Measurements from ENCODE around the gene AP4M1.
"Not testable (repeated sequence)": the region's sequence is repeated elsewhere in the genome, so short reads cannot be mapped to it uniquely, and the experiment has no call there.

Gene AP4M1

DNA sequence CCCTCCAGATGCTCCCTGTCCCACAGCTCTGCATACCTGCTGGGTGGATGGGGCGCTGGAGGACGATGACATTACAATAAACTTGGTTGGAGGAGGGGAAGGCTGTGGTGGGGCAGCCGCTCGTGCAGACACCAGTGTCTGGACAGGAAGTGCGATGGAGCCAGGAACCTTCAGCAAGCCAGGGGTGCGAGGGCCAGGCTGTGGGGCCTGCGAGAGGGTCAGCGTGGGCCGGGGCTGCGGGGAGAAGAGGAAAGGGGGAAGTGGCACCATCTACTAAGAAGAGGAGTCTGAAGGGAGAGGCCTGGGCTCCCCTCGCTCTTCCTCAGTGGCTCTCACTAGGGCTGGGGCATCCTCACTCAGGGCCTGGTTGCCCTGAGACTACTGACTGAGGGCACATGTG, 6.4 kb downstream of the AP4M1 start:
- no peak for DNase-seq (ENCODE audit: low read depth in 2 of 2)

DNA sequence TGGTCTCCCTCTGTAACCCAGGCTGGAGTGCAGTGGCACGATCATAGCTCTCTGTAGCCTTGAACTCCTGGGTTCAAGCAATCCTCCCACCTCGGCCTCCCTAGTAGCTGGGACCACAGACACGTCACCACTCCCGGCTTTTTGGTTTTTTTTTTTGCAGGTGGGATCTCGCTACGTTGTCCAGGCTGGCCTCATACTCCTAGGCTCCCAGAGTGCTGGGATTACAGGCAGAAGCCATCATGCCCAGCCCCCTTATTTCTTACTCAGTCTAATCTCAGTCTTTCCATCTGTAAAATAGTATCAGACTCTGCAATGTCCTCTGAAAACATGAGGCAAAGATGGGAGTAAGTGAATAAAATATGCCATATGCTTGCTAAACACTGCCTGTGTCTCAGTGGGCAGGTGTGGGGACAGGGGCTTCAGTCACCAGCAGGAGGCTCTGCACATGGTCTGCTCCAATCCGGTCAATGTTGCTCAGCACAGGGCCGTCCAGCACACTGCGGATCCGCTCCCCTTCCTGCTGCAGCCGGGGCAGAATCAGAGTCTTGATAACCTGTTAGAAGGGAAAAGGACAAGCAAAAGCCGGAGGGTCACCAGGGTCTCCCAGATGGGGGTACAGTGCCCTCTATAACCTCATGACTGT, 8.2 kb downstream of the AP4M1 start:
- DNase-seq (ENCODE audit: low read depth in 2 of 2), result no peak

DNA sequence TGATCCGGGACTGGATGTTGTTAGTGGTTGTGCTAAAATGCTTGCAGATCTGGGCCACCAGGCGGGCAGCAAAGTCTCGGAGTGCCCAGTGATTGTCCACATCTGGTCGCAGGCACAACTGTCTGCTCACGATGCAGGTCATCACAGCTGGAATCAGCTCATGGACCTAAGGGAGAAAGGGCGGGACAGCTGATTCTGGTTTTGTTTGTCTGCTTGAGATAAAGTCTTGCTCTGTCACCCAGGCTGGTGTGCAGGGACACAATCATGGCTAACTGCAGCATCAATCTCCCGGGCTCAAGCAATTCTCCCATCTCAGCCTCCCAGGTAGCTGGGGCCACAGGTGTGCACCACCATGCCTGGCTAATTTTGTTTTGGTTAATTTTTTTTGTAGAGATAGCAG, 9.7 kb downstream of the AP4M1 start:
- DNase-seq (ENCODE audit: low read depth in 2 of 2), result no peak

DNA sequence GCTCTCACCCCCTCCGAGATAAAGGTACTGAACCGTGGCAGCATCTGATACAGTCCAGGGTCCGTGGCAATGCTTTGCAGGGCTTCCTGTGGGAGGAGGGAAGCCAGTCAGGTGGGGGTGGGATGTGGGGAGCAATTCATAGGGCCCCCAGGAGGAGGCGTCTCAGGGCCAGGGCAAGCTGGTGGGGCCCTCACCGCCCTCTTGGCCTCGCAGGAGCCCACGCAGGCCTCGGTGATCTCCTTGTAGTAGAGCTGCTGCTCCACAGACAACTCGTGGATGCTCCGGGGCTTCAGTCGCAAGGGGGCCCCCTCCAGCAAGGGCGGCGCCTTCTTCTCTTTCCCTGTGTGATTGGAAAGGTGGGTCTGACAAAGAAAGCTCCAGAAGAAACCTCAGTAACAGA, 10.5 kb downstream of the AP4M1 start:
- no peak for DNase-seq (ENCODE audit: low read depth in 2 of 2)

DNA sequence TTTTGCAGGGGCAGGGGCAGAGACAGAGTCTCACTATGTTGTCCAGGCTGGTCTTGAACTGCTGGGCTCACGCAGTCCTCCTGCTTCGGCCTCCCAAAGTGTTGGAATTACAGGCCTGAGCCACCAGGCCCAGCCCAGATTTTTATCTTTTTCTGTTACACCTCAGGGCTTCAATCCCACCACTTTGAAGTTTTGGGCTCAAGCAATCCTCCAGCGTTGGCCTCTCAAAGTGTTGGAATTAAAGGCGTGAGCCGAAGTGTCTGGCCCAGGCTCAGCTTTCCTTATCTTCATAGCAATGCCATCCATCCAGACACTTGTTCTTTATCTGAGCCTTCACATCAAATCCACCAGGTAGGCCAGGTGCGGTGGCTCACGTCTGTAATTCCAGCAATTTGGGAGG, 13.6 kb downstream of the AP4M1 start:
- no peak for DNase-seq (ENCODE audit: low read depth in 2 of 2)

DNA sequence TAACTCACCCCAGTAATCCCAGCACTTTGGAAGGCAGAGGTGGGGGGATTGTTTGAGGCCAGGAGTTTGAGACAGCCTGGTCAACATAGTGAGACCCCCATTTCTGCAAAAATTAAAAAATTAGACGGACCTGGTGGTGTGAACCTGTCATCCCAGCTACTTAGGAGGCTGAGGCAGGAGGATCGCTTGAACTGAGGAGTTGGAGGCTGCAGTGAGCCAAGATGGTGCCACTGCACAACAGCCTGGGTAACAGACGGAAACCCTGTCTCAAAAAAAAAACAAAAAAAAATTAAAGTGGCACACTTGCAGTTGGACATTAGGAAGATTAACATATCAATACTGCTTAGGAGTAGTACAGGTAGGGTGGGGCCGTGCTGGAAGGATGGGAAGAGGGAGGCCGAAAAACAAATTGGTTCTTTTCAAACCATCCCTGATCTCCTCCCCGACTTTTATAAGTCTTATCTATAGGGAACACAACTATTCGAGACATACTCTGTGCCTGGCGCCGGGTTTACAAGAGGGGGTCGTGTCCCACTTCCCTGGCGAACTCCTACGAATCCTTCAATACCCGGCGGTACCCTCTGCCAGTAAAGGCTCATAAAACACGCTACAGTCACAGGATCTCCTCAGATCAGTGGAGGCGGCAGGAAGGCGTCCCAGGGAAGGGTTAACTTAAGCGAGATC, 17.1 kb downstream of the AP4M1 start:
- DNase-seq (ENCODE audit: low read depth in 2 of 2), result no peak

DNA sequence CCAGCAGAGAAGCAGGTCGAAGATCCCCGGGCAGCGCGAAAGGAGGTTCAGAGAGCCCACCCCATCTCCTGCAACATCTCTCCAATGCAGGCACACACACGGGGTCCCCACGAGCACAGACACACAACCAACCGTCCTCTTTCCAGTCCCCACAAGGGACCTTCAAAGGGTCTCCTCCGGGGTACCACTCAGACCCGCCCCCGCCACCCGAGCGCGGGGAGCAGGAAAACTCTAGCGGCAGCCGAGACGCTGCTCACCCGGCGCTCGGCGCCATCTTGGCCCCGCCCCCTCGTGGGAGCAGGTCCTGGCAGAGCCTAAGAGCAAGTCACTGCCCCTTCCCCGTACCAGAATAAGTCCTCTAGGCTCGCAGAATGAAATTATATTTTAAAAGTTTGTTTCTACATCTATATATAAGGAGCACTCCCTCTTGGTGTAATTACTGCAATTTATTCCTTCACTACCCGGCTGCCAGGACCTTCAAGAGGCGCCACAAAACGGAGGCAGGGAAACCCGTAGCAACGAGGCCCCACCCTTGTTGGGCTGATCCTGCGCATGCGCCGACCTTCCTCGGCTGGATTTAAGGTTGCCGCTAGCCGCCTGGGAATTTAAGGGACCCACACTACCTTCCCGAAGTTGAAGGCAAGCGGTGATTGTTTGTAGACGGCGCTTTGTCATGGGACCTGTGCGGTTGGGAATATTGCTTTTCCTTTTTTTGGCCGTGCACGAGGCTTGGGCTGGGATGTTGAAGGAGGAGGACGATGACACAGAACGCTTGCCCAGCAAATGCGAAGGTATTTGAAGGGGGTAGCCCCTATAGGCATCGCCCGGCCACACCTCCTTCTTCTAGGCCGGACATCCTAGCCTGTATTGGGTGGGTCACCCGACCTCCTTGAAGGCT, 17.9 kb downstream of the AP4M1 start, which contains the start of the genes CNPY4 and TAF6:
CNPY4 (plus strand) TSS at position 563 of the 898 bp plus-strand sequence; CDS start at position 674, 111 bp downstream.
TAF6 (minus strand) TSS at position 287 of the 898 bp plus-strand sequence. CDS start 5,149 bp downstream, outside the sequence.
- DNase-seq (ENCODE audit: low read depth in 2 of 2), result peak; percentile 87 to 88

DNA sequence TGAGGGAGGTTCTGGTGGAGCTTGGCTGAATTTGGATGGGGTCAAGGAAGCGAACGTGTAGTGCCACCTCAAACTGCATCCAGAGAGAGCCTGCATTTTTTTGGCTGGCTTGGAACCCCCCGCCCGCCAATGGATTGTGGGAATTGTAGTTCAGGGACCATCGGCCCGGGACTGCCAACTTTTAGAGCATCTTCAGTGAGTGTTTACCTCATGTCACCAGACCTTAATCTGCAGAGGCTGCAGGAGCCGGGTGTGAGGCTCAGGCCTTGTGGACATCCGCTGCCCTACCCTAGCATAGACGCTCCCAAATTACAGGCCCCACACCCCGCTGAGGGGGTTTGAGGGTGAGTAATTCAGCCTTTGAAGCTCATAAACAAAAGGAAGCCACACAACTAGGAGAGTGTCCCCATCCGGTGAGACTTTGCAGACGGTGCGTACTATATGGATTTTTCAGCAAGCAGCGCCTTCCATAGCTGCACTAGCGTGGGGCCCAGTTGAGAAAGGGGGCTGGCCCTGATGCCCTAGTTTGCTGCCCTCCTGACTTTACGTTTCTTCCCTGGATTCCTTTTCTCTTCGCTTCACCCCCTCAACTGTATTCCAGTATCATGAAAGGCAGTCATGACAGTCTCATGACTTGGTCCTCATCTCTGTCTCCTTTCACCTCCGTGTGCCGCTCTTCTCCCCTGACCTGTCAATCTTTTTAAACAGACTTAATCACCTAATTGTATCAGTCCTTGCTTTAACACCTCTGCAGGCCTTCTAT, 18.7 kb downstream of the AP4M1 start:
- DNase-seq (ENCODE audit: low read depth in 2 of 2), result peak; percentile 35 to 45

DNA sequence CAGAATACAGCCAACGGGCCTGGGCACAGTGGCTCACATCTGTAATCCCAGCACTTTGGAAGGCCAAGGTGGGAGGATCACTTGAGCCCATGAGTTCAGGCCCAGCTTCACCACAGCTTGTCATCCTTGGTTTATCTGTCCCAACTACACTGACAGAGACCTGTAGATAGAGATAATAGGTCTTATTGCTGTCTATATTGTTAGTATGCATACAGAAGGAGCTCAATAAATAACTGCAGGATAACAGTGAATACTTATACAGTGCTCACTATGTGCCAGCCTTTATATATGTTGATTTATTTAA, 19.2 kb downstream of the AP4M1 start:
- no peak for DNase-seq (ENCODE audit: low read depth in 2 of 2)

DNA sequence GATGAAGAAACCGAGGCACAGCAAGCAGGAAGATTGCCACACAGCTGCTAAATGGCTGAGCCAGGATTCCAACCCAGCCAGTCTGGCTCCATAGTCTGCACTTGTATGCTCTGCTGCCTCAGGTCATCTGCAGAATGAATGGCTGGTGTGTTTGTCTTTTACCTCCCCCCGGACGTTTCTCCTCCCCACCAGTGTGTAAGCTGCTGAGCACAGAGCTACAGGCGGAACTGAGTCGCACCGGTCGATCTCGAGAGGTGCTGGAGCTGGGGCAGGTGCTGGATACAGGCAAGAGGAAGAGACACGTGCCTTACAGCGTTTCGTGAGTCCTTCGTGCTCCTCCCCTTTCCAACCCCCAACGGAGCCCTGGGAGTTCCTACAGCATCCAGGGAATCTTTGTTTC, 20.6 kb downstream of the AP4M1 start:
- DNase-seq (ENCODE audit: low read depth in 2 of 2), result no peak

DNA sequence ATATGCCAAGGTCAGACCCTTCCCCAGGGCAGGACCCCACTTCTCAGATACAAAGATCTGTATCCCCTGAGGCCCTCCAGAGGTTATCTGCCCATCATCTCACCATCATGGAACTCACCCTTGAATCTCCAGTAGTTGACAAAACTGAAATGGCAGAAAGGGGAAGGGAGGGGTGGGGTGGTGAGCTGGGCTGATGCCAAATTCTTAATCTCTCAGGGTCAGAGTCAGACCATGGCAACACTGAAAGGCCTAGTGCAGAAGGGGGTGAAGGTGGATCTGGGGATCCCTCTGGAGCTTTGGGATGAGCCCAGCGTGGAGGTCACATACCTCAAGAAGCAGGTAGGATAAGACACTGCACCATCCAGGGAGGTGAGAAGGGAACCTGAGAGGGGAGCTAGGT, 21.1 kb downstream of the AP4M1 start:
- no peak for DNase-seq (ENCODE audit: low read depth in 2 of 2)

DNA sequence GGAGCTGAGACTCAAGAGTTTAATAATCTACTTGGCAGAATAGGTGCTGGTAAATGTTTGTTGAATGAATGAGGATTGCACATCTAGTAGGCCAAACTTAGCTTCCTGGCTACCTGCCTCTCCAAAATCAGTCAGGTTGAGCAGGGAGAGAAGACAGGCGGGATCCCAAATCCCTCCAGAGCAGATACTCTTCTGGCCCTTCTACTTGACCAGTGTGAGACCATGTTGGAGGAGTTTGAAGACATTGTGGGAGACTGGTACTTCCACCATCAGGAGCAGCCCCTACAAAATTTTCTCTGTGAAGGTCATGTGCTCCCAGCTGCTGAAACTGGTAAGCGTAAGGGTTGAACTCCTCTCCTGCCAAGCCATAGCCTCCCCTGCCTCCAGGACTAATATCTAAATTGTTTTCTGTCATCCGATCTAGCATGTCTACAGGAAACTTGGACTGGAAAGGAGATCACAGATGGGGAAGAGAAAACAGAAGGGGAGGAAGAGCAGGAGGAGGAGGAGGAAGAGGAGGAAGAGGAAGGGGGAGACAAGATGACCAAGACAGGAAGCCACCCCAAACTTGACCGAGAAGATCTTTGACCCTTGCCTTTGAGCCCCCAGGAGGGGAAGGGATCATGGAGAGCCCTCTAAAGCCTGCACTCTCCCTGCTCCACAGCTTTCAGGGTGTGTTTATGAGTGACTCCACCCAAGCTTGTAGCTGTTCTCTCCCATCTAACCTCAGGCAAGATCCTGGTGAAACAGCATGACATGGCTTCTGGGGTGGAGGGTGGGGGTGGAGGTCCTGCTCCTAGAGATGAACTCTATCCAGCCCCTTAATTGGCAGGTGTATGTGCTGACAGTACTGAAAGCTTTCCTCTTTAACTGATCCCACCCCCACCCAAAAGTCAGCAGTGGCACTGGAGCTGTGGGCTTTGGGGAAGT, 23.1 kb downstream of the AP4M1 start:
- no peak for DNase-seq (ENCODE audit: low read depth in 2 of 2)

DNA sequence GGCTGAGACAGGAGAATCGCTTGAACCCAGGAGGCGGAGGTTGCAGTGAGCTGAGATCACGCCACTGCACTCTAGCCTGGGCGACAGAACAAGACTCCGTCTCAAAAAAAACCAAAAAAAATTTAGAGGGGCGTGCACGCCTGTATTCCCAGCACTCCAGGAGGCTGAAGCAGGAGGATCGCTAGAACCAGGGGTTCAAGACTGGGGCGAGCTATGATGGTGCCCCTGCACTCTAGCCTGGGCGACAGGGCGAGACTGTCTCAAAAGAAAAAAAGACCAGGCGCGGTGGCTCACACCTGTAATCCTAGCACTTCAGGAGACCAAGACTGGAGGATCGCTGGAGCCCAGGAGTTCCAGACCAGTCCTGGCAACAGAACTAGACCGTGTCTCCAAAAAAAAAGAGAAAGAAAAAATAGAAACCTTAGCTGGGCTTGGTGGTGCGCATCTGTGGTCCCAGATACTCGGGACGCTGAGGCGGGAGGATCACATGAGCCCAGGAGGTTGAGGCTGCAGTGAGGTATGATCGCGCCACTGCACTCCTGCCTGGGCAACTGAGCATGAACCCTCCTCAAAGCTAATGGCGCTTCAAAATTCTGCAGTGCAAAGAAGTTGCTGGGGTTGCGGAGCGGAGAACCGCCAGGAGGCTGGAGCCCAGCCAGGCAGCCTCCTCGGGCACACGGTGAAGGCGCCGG, 24.9 kb downstream of the AP4M1 start:
- no peak for DNase-seq (ENCODE audit: low read depth in 2 of 2)

DNA sequence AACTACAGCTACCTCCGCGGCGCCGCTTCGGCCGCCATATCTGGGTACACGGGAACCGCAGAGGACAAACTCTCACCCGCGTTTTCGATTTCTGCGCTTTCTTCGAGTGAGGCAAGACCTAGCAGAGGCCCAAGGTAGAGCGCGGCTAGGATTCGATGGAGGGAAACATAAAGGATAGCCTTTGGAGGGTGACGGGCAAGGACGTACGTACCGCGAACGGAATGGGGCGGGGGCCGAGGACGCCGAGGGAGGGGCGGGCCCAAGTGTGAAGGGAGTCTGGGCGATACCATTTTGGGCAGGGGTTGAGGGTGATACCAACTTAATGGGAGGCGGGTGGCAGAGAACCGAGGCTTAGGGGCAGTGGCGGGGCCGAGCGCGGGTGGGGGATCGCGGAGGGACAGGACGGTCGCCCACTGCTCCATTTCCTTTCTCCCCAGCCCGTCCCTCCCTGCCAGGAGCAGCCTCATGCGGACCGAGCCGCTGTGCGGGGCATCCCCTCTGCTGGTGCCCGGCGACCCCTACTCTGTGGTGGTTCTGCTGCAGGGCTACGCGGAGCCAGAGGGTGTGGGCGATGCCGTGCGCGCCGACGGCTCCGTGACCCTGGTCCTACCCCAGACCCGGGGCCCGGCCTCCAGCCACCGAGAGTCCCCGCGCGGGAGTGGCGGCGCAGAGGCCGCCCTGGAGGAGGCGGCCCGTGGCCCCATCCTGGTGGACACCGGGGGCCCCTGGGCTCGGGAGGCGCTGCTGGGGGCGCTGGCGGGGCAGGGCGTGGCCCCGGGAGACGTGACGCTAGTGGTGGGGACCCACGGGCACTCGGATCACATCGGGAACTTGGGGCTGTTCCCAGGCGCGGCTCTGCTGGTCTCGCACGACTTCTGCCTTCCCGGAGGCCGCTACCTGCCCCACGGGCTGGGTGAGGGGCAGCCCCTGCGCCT, 25.8 kb downstream of the AP4M1 start, which contains the start of gene MBLAC1:
MBLAC1 (plus strand) TSS at position 37 of the 935 bp plus-strand sequence; CDS start at position 466, 429 bp downstream.
- peak; percentile 85 for DNase-seq (ENCODE audit: low read depth in 2 of 2)

DNA sequence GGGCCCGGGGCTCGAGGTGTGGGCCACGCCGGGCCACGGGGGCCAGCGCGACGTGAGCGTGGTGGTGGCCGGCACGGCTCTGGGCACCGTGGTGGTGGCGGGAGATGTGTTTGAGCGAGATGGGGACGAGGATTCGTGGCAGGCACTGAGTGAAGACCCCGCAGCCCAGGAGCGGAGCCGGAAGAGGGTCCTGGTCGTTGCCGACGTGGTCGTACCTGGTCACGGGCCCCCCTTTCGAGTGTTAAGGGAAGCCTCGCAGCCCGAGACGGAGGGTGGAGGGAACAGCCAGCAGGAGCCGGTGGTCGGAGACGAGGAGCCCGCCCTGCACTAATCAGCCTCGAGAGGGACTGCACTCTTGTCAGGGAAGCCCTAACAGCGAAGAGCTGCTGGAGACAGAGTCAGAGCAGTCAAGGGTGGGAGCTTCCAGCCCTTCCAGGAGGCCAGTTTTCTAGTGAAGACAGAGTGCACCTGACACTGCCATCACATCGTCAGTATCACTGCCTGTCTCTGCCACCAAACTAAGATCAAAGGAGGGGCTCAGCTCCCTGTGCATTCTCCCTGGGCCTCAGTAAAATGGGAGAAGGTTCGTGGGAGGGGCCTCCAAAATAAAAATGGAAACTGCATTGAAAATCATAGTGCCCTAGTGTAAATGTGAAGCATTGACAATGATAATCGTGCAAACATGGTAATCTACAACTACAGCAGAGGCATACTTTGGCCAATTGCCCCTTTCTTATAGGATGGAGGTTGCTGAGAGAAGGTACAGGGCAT, 26.6 kb downstream of the AP4M1 start:
- DNase-seq (ENCODE audit: low read depth in 2 of 2), result no peak

DNA sequence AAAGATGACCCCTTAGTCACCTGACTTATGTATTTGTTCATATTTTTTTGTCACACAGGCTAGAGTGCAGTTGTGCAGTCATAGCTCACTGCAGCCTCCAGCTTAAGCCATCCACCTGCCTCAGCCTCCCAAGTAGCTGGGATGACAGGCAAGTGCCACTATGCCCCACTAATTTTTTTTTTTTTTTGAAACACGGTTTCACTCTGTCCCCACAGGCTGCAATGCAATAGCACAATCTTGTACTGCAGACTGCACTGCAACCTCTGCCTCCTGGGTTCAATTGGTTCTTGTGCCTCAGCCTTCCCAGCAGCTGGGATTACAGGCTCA, 27.2 kb downstream of the AP4M1 start:
- DNase-seq (ENCODE audit: low read depth in 2 of 2), result no peak

DNA sequence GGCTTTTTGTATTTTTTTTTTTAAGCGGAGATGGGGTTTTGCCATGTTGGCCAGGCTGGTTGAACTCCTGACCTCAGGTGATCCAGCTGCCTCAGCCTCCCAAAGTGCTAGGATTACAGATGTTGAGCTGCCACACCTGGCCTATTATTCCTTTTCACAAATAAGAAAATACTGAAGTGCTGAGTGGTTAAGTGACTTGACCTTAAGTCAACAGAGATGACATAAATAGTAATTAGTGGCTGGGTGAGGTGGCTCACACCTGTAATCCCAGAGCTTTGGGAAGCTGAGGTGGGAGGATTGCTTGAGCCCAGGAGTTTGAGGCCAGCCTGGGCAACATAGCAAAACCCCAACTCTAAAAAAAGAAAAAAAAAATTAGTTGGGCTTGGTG, 28.8 kb downstream of the AP4M1 start:
- DNase-seq (ENCODE audit: low read depth in 2 of 2), result not testable (repeated sequence)

Data from fibroblast of skin of left quadriceps (primary cell).